PC-9 (cell line): Measurements from ENCODE around the gene TFIP11. TPM values are rescaled to one million over a fixed set of nuclear protein-coding genes. Genes with fewer than 3 reads are reported as not detected.
"Not testable (repeated sequence)": the region's sequence is repeated elsewhere in the genome, so short reads cannot be mapped to it uniquely, and the experiment has no call there.

Source experiments
- BruUV-seq: library from RNA; stranded (reverse); fragments of 400-500 nt; replicated peaks from 2 replicates; lab custom pipeline; 2021; lab: Mats Ljungman, UMichigan
- CTCF ChIA-PET: fragments of 300-600 bp; sonication (Branson Sonifier 250); formaldehyde crosslinking; loops from one replicate; lab custom pipeline; 2022; ENCODE audit warnings: antibody characterized with exemption; lab: Charles Lee
- POLR2A ChIA-PET: fragments of 300-600 bp; sonication (Branson Sonifier 250); formaldehyde crosslinking; loops from one replicate; lab custom pipeline; 2022; ENCODE audit warnings: antibody characterized with exemption; ENCODE audit not compliant: unreplicated experiment; lab: Charles Lee
- DNase-seq, 2 experiments: peaks; one replicate each; pipeline versions ENCODE4 v3.0.0 to v3.0.0-alpha.2; 2015 to 2022; ENCODE audit warnings: mixed read lengths in 1 of 2
- H2AFZ ChIP-seq: fragments of 200-600 bp; sonication (generic); 2 replicates; pipeline ENCODE4 v1.8.1; 2017; ENCODE audit warnings: antibody characterized with exemption
- H3F3A ChIP-seq: fragments of 200-600 bp; sonication (generic); 2 replicates; pipeline ENCODE4 v1.8.1; 2017; ENCODE audit warnings: antibody characterized with exemption, mild to moderate bottlenecking, low read depth; ENCODE audit not compliant: insufficient read depth
- H3K27ac ChIP-seq: fragments of 200-600 bp; sonication (generic); 2 replicates; pipeline ENCODE4 v1.6.1; 2016; ENCODE audit warnings: mixed run types
- H3K27me3 ChIP-seq: fragments of 200-600 bp; sonication (generic); 2 replicates; pipeline ENCODE4 v1.6.1; 2016; ENCODE audit warnings: low read depth, mixed run types; ENCODE audit not compliant: insufficient read depth
- H3K36me3 ChIP-seq: fragments of 200-600 bp; sonication (generic); 2 replicates; pipeline ENCODE4 v1.6.1; 2016; ENCODE audit warnings: low read depth, mixed run types
- H3K4me1 ChIP-seq: fragments of 200-600 bp; sonication (generic); replicated peaks from 2 replicates; pipeline ENCODE4 v1.6.1; 2016; ENCODE audit warnings: mixed run types; ENCODE audit not compliant: insufficient read depth
- H3K4me2 ChIP-seq: fragments of 200-600 bp; sonication (generic); 2 replicates; pipeline ENCODE4 v1.6.1; 2017; ENCODE audit warnings: mixed run types
- H3K4me3 ChIP-seq: fragments of 200-600 bp; sonication (generic); 2 replicates; pipeline ENCODE4 v1.6.1; 2016; ENCODE audit warnings: mixed run types
- H3K79me2 ChIP-seq: fragments of 200-600 bp; sonication (generic); 2 replicates; pipeline ENCODE4 v1.6.1; 2017; ENCODE audit warnings: low read depth, mixed run types
- H3K9me2 ChIP-seq: fragments of 200-600 bp; sonication (generic); 2 replicates; pipeline ENCODE4 v1.8.1; 2017; ENCODE audit warnings: mild to moderate bottlenecking; ENCODE audit not compliant: insufficient read depth
- H3K9me3 ChIP-seq: fragments of 200-600 bp; sonication (generic); 2 replicates; pipeline ENCODE4 v1.8.1; 2016; ENCODE audit warnings: low read depth; ENCODE audit not compliant: insufficient read depth
- H4K20me1 ChIP-seq: fragments of 200-600 bp; sonication (generic); 2 replicates; pipeline ENCODE4 v1.8.1; 2017; ENCODE audit not compliant: insufficient read depth
- CTCF ChIP-seq: fragments of 200-600 bp; sonication (generic); conservative IDR thresholded peaks from 2 replicates; pipeline ENCODE4 v1.6.1; 2017; ENCODE audit warnings: mixed run types, antibody characterized with exemption, mild to moderate bottlenecking, moderate library complexity
- EZH2 ChIP-seq: fragments of 200-600 bp; sonication (generic); IDR thresholded peaks from 2 replicates; pipeline ENCODE4 v1.8.0; 2017; ENCODE audit warnings: antibody characterized with exemption, low read depth
- intact Hi-C: fragments of 100-400 bp; cut with micrococcal nuclease; formaldehyde crosslinking; loops from one replicate; pipeline ENCODE4 v1.10.0; 2022; ENCODE audit not compliant: unreplicated experiment
- total RNA-seq: library from RNA; stranded (reverse); gene quantifications from 2 replicates; pipeline ENCODE4 v1.2.3, GENCODE V29; 2021

TFIP11 gene
- total RNA-seq, 1 experiment from 2014 or later = 17.3 TPM

DNA sequence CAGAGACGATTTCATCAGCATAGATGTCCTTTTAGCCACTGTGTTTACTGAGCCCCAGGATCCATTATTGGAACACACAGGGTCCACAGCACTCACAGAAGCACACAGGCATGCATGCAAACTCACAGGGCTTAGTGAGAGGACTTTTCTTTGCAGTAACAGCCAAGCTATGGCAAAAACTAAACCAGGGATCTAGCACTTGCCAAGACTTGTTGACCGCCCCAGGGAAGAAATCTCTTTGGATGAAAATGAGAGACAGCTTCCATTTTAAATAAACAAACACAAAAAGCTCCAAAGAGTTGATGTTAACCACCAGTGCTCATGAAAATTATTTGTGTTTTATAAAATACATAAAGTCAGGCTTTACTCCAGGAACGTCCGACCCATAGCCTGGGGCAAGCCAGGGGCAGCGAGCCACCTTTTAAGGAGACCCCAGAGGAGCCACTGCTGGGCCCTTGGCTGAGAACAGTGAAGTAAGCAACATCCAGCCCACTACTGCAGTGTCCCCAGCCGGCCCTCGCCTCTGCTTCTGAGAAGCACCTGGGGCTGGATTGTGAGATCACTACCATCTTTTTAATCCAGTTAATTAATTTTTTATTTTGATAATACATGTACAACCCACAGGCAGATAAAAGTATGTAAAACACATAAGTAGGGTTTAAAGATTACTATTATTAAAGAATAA is 22.0 kb upstream of the TFIP11 start:
- Histone ChIP-seq H3K9me2 (no peaks in the 10 kb centered on the region), H2AFZ (no peak overlapping the region), H3K36me3 (no peaks in the 10 kb centered on the region), H3K4me2 (no peak overlapping the region), H3K79me2 (no peaks in the 10 kb centered on the region), H3K27ac (no peak overlapping the region), H3K9me3 (no peaks in the 10 kb centered on the region), H4K20me1 (no peaks in the 10 kb centered on the region), H3K4me1 (no peaks in the 10 kb centered on the region), H3K27me3 (no peaks in the 10 kb centered on the region), H3F3A (no peaks in the 10 kb centered on the region), H3K4me3 (no peak overlapping the region)
- CTCF ChIA-PET = no interaction called here
- no peak for DNase-seq
- TF ChIP-seq CTCF = no peak
- no peak for TF ChIP-seq EZH2
- POLR2A ChIA-PET = no interaction called here
- no TSS peak for BruUV-seq
- intact Hi-C loops = no loop called here

GRCh38 chr22:26529345-26529744 is 17.1 kb upstream of the TFIP11 start:
- Histone ChIP-seq H3K9me3 (no peaks in the 10 kb centered on the region), H2AFZ (no peak overlapping the region), H4K20me1 (no peaks in the 10 kb centered on the region), H3K27ac (no peak overlapping the region), H3K36me3 (no peaks in the 10 kb centered on the region), H3F3A (no peaks in the 10 kb centered on the region), H3K27me3 (no peaks in the 10 kb centered on the region), H3K79me2 (no peaks in the 10 kb centered on the region), H3K4me1 (no peaks in the 10 kb centered on the region), H3K4me3 (no peak overlapping the region), H3K9me2 (no peaks in the 10 kb centered on the region), H3K4me2 (no peak overlapping the region)
- POLR2A ChIA-PET = no interaction called here
- BruUV-seq = no TSS peak
- intact Hi-C loops = no loop called here
- TF ChIP-seq CTCF = no peak
- no peak for TF ChIP-seq EZH2
- CTCF ChIA-PET = no interaction called here
- DNase-seq = no peak

DNA sequence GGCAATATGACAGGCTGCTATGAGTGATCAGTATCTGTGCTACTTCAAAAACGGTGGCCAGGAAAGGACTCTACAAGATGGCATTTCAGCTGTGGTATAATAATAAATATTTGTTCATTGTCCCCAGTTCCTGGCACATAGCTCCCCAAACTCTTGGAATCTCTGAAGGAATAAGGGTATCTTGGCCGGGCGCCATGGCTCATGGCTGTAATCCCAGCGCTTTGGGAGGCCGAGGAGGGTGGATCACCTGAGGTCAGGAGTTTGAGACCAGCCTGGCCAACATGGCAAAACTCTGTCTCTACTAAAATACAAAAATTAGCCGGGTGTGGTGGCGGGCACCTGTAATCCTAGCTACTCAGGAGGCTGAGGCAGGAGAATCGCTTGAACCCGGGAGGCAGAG is 16.2 kb upstream of the TFIP11 start:
- H3K4me2 ChIP-seq, POLR2A ChIA-PET, H3K27ac ChIP-seq, CTCF ChIA-PET, H3K9me2 ChIP-seq, DNase-seq, H2AFZ ChIP-seq, H3K4me3 ChIP-seq, H4K20me1 ChIP-seq, H3K4me1 ChIP-seq, H3K36me3 ChIP-seq, intact Hi-C loops, H3K27me3 ChIP-seq, H3F3A ChIP-seq, H3K79me2 ChIP-seq, H3K9me3 ChIP-seq, BruUV-seq: not testable (repeated sequence)
